GM23338 (cell line): Measurements from ENCODE around the gene PDE4D.

Experiments
- CTCF ChIP-seq, 2 experiments: fragments of 200-600 bp in 1 of 2; sonication (generic) in 1 of 2; conservative IDR thresholded peaks; 2 replicates each; pipeline versions ENCODE4 v1.5.1 to v1.6.1; 2016 to 2017; ENCODE audit warnings: antibody characterized with exemption in 2 of 2, low read depth in 2 of 2, mild to moderate bottlenecking in 2 of 2, moderate library complexity in 1 of 2
- ETS1 ChIP-seq: IDR thresholded peaks from 2 replicates; pipeline ENCODE4 v1.6.1; 2016; ENCODE audit warnings: antibody characterized with exemption
- EZH2 ChIP-seq: fragments of 200-600 bp; sonication (generic); IDR thresholded peaks from one replicate; pipeline ENCODE4 v1.8.0; 2017; ENCODE audit warnings: antibody characterized with exemption, mild to moderate bottlenecking, low read depth; ENCODE audit not compliant: unreplicated experiment
- JUNB ChIP-seq: IDR thresholded peaks from one replicate; pipeline ENCODE4 v1.6.1; 2016; ENCODE audit warnings: antibody characterized with exemption; ENCODE audit not compliant: unreplicated experiment
- POLR2AphosphoS5 ChIP-seq: IDR thresholded peaks from 2 replicates; pipeline ENCODE4 v1.6.1; 2016; ENCODE audit warnings: antibody characterized with exemption, low read depth
- STAT1 ChIP-seq: IDR thresholded peaks from one replicate; pipeline ENCODE4 v1.6.1; 2016; ENCODE audit warnings: antibody characterized with exemption; ENCODE audit not compliant: unreplicated experiment
- TF ChIP-seq, protein P1 (sequence below): IDR thresholded peaks from one replicate; pipeline ENCODE4 v1.6.1; 2018; ENCODE audit warnings: antibody characterized with exemption; ENCODE audit not compliant: unreplicated experiment

DNA sequence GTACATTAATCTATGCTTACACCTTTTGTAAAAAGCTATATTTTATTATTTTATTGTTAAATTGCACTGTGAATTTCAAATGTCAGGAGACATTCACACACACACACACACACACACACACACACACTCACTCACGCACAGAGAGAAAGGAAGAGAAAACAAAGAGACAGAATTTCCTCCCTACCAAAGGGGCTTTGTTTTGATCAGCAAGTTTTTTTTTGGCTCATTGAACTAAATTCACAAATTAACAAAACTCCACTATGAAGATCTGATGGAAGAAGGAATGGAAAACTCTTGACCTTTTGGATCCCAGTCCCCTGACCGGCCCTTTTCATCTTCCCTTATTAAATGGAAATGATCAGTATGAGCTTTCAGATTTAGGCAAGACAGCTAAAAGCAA lies 161.2 kb downstream of the PDE4D start:
- TF ChIP-seq CTCF (conservative IDR thresholded peaks at IDR 0.05; ENCODE audit: low read depth in 2 of 2): no peak
- TF ChIP-seq, protein P1, sequence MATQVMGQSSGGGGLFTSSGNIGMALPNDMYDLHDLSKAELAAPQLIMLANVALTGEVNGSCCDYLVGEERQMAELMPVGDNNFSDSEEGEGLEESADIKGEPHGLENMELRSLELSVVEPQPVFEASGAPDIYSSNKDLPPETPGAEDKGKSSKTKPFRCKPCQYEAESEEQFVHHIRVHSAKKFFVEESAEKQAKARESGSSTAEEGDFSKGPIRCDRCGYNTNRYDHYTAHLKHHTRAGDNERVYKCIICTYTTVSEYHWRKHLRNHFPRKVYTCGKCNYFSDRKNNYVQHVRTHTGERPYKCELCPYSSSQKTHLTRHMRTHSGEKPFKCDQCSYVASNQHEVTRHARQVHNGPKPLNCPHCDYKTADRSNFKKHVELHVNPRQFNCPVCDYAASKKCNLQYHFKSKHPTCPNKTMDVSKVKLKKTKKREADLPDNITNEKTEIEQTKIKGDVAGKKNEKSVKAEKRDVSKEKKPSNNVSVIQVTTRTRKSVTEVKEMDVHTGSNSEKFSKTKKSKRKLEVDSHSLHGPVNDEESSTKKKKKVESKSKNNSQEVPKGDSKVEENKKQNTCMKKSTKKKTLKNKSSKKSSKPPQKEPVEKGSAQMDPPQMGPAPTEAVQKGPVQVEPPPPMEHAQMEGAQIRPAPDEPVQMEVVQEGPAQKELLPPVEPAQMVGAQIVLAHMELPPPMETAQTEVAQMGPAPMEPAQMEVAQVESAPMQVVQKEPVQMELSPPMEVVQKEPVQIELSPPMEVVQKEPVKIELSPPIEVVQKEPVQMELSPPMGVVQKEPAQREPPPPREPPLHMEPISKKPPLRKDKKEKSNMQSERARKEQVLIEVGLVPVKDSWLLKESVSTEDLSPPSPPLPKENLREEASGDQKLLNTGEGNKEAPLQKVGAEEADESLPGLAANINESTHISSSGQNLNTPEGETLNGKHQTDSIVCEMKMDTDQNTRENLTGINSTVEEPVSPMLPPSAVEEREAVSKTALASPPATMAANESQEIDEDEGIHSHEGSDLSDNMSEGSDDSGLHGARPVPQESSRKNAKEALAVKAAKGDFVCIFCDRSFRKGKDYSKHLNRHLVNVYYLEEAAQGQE: no peak
- TF ChIP-seq STAT1: no peak
- TF ChIP-seq POLR2AphosphoS5: no peak
- TF ChIP-seq ETS1: no peak
- no peak for TF ChIP-seq EZH2
- TF ChIP-seq JUNB: no peak
